Hepatic stellate cell (primary cell): ENCODE results near the gene KRT74.

Experiments used
- DNase-seq: peaks from one replicate; pipeline ENCODE4 v3.0.0; 2011; ENCODE audit warnings: low spot score

The KRT74 gene

GRCh38 chr12:52573743-52574142 lies at the start of gene KRT74:
TSS of gene KRT74 (minus strand) at chr12:52573843. CDS start at chr12:52573777, 66 bp downstream.
- DNase-seq = no peak

- DNase-seq = no peak
Observed at GRCh38 chr12:52622349-52622748, 48.7 kb upstream of the KRT74 start.

- DNase-seq = no peak
Observed at GRCh38 chr12:52618866-52619265, 45.2 kb upstream of the KRT74 start.

- no peak for DNase-seq
Observed at GRCh38 chr12:52618216-52618615, 44.6 kb upstream of the KRT74 start, which contains the start of gene KRT73. TSS of gene KRT73 (minus strand) at chr12:52618559. CDS start at chr12:52618524, 35 bp downstream.

- no peak for DNase-seq
Observed at GRCh38 chr12:52617403-52617785, 43.8 kb upstream of the KRT74 start.

- DNase-seq = no peak
Observed at GRCh38 chr12:52616680-52617402, 43.2 kb upstream of the KRT74 start.

GRCh38 chr12:52615912-52616311 lies 42.3 kb upstream of the KRT74 start:
- DNase-seq = no peak

GRCh38 chr12:52615208-52615868 lies 41.7 kb upstream of the KRT74 start:
- no peak for DNase-seq

- DNase-seq = no peak
Observed at GRCh38 chr12:52614381-52615207, 41.0 kb upstream of the KRT74 start.

- DNase-seq = no peak
Observed at GRCh38 chr12:52613384-52614030, 39.9 kb upstream of the KRT74 start.

GRCh38 chr12:52612431-52613383 lies 39.1 kb upstream of the KRT74 start:
- DNase-seq = no peak

- DNase-seq = no peak
Observed at GRCh38 chr12:52611080-52611468, 37.4 kb upstream of the KRT74 start.

- no peak for DNase-seq
Observed at GRCh38 chr12:52608826-52609630, 35.4 kb upstream of the KRT74 start.

- DNase-seq = no peak
Observed at GRCh38 chr12:52608161-52608560, 34.5 kb upstream of the KRT74 start.

GRCh38 chr12:52607314-52607713 lies 33.7 kb upstream of the KRT74 start:
- no peak for DNase-seq

GRCh38 chr12:52606581-52607218 lies 33.1 kb upstream of the KRT74 start:
- DNase-seq = no peak

GRCh38 chr12:52606096-52606495 lies 32.5 kb upstream of the KRT74 start:
- DNase-seq = no peak

GRCh38 chr12:52605542-52605941 lies 31.9 kb upstream of the KRT74 start:
- DNase-seq = no peak

GRCh38 chr12:52604859-52605258 lies 31.2 kb upstream of the KRT74 start:
- no peak for DNase-seq

GRCh38 chr12:52603314-52603713 lies 29.7 kb upstream of the KRT74 start:
- DNase-seq = no peak
